GM21619 (cell line): ENCODE results near the gene SMLR1.

ENCODE experiments used
- ATAC-seq: cut with Tn5 transposase; IDR thresholded peaks from one replicate; pipeline ENCODE4 v1.9.1; 2021; ENCODE audit not compliant: unreplicated experiment

Gene SMLR1

DNA sequence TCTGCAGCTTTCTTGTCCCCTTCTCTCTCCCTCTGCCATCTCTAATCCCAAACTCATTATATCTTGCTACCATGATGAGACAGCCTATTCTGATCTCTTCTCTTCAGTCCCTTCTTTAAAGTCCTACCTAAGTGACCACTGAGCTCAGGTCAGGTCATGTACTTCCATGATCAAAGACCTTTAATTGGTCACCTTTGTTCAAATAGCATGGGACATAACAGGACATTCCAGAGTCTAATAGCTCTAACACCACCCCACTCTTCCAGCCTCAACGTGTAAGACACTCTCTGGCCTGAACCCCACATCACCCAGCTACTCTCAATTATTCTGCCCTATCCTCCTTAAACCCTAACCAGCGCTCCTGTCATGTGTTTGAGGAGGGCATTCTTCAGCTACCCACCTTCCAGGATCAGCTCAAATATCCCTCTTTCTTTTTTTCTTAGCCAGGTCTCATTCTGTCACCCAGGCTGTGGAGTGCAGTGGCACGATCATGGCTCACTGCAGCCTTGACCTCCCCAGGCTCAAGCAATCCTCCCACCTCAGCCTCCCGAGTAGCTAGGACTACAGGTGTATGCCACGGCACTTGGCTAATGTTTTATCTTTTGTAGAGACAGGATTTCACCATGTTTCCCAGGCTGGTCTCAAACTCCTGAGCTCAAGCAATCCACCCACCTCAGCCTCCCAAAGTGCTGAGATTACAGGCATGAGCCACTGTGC lies 2.1 kb upstream of the SMLR1 start:
- ATAC-seq, result no peak

GRCh38 chr6:130825772-130826441 lies 1.3 kb upstream of the SMLR1 start:
- ATAC-seq, result no peak

- no peak for ATAC-seq
Observed at GRCh38 chr6:130826442-130827246, 562 bp upstream of the SMLR1 start.

- no peak for ATAC-seq
Observed at GRCh38 chr6:130829333-130829910, 2.2 kb downstream of the SMLR1 start.

DNA sequence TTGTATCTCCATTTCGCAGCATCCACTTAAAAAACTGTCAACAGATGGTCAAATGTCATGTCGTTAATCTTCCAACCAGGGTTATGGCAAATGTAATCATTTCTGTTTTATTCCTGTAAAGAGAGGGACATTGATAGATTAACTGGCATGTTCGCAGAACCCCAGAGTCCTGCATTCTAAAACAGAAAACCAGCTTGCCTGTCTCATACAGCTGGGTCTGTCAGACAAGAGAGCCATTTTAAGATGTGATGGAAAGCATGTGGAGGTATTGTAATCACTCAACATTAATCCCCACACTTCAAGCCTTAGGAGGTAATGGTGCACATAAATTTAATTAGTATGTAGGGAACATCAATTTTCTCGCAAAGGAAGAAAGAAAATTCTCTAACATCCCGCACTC lies 4.4 kb downstream of the SMLR1 start:
- no peak for ATAC-seq

DNA sequence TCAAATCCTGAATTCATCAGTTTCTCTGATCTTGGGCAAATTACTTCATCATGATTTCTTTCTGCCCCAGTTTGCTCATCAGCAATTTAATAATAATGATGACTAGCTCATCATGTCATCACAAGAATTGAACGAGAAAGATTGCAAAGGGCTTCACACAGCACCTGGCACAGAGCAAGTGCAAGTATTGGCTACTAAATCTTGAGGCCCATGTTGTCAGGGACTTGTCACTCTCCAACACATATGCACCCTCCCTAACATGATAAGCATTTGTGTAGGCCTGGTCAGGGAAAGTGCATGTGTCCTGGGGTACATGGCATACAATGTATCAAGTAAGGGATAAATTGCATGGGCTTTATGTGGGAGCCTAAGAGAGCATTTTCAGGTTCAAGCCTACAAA lies 6.4 kb downstream of the SMLR1 start:
- no peak for ATAC-seq

DNA sequence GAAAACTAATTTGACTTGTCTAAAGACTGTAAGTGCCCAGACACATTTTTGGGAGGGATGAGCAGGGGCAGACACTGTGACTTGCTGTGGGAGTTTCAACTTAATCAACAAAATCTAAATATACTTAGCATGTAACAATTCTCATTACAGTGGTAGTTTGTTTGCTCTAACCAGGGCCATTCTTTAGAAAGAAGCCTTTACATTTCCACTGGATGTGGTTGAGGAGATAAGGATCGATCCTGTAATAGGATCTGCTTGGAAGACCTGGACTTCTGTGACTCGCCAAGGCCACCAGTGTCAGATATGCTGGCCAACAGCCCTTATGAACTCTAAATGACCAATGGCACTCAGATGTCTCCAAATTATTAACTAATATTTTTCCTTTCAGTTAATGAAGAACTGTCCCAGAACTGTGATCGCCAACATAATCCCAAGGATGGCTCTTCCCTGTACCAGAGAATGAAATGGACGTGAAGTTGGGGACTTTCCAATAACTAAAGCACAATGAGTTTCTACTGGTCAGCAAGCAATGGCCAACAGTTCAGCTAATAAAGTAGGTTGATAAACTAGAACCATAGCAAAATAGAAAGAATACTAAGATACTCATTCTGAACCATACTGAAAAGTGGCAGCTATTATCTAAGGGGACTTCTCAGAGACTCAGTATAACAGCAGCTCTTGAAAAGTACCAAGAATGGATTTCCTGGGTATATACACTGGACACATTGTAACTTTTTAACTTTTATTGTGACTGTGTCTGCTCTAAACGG lies 7.5 kb downstream of the SMLR1 start:
- no peak for ATAC-seq

DNA sequence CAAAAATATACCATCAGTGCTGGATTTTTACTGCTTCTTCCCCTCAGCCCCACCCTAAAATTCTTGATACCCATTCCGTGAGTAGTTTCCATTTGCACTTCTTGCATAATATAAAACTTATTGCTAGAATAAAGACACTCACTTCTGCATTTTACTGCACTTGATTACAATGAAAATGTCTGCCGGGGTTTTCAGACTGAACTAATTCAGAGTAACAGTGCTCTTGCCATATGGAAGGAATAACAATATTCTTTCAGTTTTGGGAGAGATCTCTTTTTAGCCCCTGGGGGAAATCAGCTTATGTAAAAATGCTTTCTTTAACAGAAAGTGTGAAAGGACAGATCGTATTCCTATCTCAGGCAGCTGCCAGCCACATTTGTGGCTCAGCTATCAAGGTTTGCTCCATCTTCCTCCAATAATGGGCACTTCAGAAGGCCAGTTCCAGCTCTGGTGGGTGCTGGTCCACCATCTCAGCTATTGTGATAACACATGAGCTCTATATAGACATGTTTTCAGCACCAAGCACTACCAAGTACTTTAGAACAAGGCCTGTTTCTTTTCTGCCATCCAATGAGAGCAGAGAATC lies 8.9 kb downstream of the SMLR1 start:
- no peak for ATAC-seq

GRCh38 chr6:130837067-130837466 lies 9.9 kb downstream of the SMLR1 start:
- ATAC-seq, result no peak

- ATAC-seq, result no peak
Observed at GRCh38 chr6:130838250-130838860, 11.1 kb downstream of the SMLR1 start.

DNA sequence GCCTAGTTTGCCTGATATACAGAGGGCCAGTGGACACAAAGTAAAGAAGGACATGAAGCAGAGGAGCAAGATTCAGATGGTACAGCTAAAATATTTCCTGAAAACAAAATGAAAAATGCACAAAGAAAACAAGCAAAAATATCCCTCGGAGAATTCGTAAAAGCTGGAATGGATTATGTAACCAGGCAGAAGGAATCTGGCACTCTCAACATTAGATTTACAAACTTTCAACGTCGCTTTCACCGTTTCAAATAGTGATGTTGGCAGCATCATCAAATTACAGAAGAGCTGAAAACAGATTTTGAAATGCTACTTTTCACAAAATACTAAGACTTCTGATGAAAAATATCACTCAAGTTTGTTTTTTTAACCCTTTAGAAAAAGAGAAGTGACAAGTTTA lies 11.7 kb downstream of the SMLR1 start:
- ATAC-seq, result no peak

GRCh38 chr6:130839379-130839778 lies 12.2 kb downstream of the SMLR1 start:
- ATAC-seq, result no peak

- no peak for ATAC-seq
Observed at GRCh38 chr6:130840050-130840449, 12.8 kb downstream of the SMLR1 start.

DNA sequence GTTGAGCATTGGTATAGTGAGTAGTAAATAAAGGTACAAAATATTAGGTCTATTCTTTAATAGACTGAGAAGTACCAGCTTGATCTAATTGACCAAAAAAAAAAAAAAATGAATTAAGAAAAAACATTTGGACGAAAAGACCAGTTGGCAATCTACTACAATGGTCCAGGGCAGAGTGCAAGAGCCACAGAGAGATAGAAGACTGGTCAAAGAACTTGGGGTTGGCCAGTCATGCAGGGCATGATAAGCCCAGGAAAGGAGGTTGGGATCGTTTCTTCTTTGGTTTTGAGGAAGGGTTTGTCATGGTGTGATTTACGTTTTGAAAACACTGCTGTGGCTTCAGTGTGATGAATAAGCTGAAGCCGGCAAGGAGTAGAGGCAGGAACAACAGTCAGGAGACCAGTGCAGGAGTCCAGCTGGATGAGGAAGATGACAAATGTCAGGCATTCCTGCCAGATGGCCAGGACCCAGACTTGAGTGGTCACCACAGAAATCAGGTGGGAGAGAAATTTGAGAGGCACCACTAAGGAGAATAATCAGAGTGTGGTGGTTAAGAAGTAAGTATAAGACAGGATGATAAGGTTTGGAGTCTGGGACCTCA lies 14.0 kb downstream of the SMLR1 start:
- ATAC-seq, result no peak

- peak; percentile 65 for ATAC-seq
Observed at GRCh38 chr6:130843575-130844320, 16.5 kb downstream of the SMLR1 start.

GRCh38 chr6:130846501-130846900 lies 19.3 kb downstream of the SMLR1 start:
- ATAC-seq, result no peak

GRCh38 chr6:130847001-130847910 lies 20.1 kb downstream of the SMLR1 start:
- ATAC-seq, result no peak

GRCh38 chr6:130848945-130849344 lies 21.7 kb downstream of the SMLR1 start:
- ATAC-seq, result peak; percentile 87
